Astrocyte (in vitro differentiated cells and primary cell): Measurements from ENCODE around the gene MDFI.

Experiments
- CTCF ChIP-seq: IDR thresholded peaks from 2 replicates; pipeline ENCODE4 v1.5.1; 2011; ENCODE audit warnings: low read depth, mild to moderate bottlenecking, inconsistent platforms, low read length, moderate library complexity; ENCODE audit not compliant: insufficient read depth
- EZH2 ChIP-seq: IDR thresholded peaks from 2 replicates; pipeline ENCODE4 v1.6.1; 2012; ENCODE audit warnings: mild to moderate bottlenecking, low read length, inconsistent platforms; ENCODE audit not compliant: insufficient read depth

- no peak for TF ChIP-seq CTCF
- no peak for TF ChIP-seq EZH2
Observed at GRCh38 chr6:41629128-41629527, 9.1 kb upstream of the MDFI start.
